Keratinocyte (primary cell): ENCODE measurements around the gene SMAD6. TPM values are rescaled to one million over a fixed set of nuclear protein-coding genes. Genes with fewer than 3 reads are reported as not detected.

ENCODE experiments used
- DNase-seq: peaks from one replicate; pipeline ENCODE4 v3.0.0-alpha.2; 2011; ENCODE audit warnings: low read depth, missing footprints, low spot score
- FAIRE-seq: peaks from 2 replicates; lab custom pipeline; 2011; peaks lifted over from hg19 to GRCh38; lab: Jason Lieb, UNC
- H2AFZ ChIP-seq: 2 replicates; pipeline ENCODE4 v1.6.0; 2012; ENCODE audit warnings: low read length, control low read depth, inconsistent platforms; ENCODE audit not compliant: control insufficient read depth
- H3K27ac ChIP-seq: 2 replicates; pipeline ENCODE4 v1.5.1; 2011; ENCODE audit warnings: low read length; ENCODE audit not compliant: control insufficient read depth, insufficient read depth
- H3K27me3 ChIP-seq: 3 replicates; pipeline ENCODE4 v1.6.0; 2011; ENCODE audit warnings: low read length; ENCODE audit not compliant: control insufficient read depth, insufficient read depth; ENCODE audit errors: extremely low read depth
- H3K36me3 ChIP-seq, 2 experiments: 2 replicates in 1 of 2; 3 replicates in 1 of 2; pipeline ENCODE4 v1.5.1; 2011; ENCODE audit warnings: low read length in 2 of 2, mild to moderate bottlenecking in 1 of 2; ENCODE audit not compliant: control insufficient read depth in 2 of 2, insufficient read depth in 2 of 2; ENCODE audit errors: extremely low read depth in 1 of 2
- H3K4me1 ChIP-seq: 3 replicates; pipeline ENCODE4 v1.5.1; 2011; ENCODE audit warnings: low read length; ENCODE audit not compliant: control insufficient read depth, insufficient read depth; ENCODE audit errors: extremely low read depth
- H3K4me2 ChIP-seq: 3 replicates; pipeline ENCODE4 v1.6.0; 2011; ENCODE audit warnings: low read depth, low read length; ENCODE audit not compliant: control insufficient read depth, insufficient read depth; ENCODE audit errors: extremely low read depth
- H3K4me3 ChIP-seq, 3 experiments: fragments of 200-600 bp in 1 of 3; sonication (generic) in 1 of 3; 2 replicates in 2 of 3; 3 replicates in 1 of 3; pipeline ENCODE4 v1.5.1; 2011 to 2016; ENCODE audit warnings: low read length in 3 of 3, mild to moderate bottlenecking in 3 of 3, control low read depth in 2 of 3, inconsistent platforms in 1 of 3, low read depth in 1 of 3, mixed read lengths in 1 of 3, mixed run types in 1 of 3, moderate library complexity in 1 of 3; ENCODE audit not compliant: control insufficient read depth in 2 of 3, insufficient read depth in 2 of 3; ENCODE audit errors: extremely low read depth in 1 of 3
- H3K79me2 ChIP-seq: 2 replicates; pipeline ENCODE4 v1.6.0; 2012; ENCODE audit warnings: low read length; ENCODE audit not compliant: control insufficient read depth, insufficient read depth
- H3K9ac ChIP-seq: 3 replicates; pipeline ENCODE4 v1.6.0; 2011; ENCODE audit warnings: low read length; ENCODE audit not compliant: control insufficient read depth, insufficient read depth; ENCODE audit errors: extremely low read depth
- H3K9me1 ChIP-seq: 3 replicates; pipeline ENCODE4 v1.6.0; 2011; ENCODE audit warnings: low read length; ENCODE audit not compliant: control insufficient read depth, insufficient read depth; ENCODE audit errors: extremely low read depth
- H3K9me3 ChIP-seq: 2 replicates; pipeline ENCODE4 v1.5.1; 2012; ENCODE audit warnings: low read depth, low read length; ENCODE audit not compliant: control insufficient read depth
- H4K20me1 ChIP-seq: 3 replicates; pipeline ENCODE4 v1.6.0; 2011; ENCODE audit warnings: low read length; ENCODE audit not compliant: control insufficient read depth, insufficient read depth; ENCODE audit errors: extremely low read depth
- EZH2 ChIP-seq: IDR thresholded peaks from one replicate; pipeline ENCODE4 v1.6.1; 2012; ENCODE audit warnings: inconsistent platforms, mild to moderate bottlenecking, low read length, moderate library complexity
- dilution Hi-C: fragments of 300-500 bp; cut with MboI; formaldehyde crosslinking; loops from one replicate; pipeline ENCODE4 v1.7.0; 2020; ENCODE audit warnings: low sequenced_read_pairs; ENCODE audit not compliant: extremely low pct_ligation_motif_present
- polyA plus RNA-seq, 5 experiments: library from polyadenylated mRNA; depleted of rRNA in 3 of 5; stranded (reverse) in 3 of 5; stranded (forward) in 1 of 5; unstranded in 1 of 5; fragments of >200 nt; gene quantifications; 1 replicate in 1 of 5; 2 replicates in 3 of 5; 3 replicates in 1 of 5; pipeline versions ENCODE4 v1.2.1 to v1.2.3, GENCODE V29; 2011 to 2012; ENCODE audit warnings: missing spikeins in 2 of 5, low read depth in 1 of 5, low replicate concordance in 1 of 5
- TF ChIP-seq, protein P1 (sequence below), 3 experiments: IDR thresholded peaks in 1 of 3; conservative IDR thresholded peaks in 1 of 3; optimal IDR thresholded peaks in 1 of 3; 2 replicates in 2 of 3; 3 replicates in 1 of 3; pipeline versions ENCODE3 to v1.5.1; 2011; ENCODE audit warnings: low read length in 3 of 3, mild to moderate bottlenecking in 3 of 3, moderate library complexity in 2 of 3, control low read depth in 1 of 3, inconsistent platforms in 1 of 3; ENCODE audit not compliant: insufficient read depth in 2 of 3; ENCODE audit errors: extremely low read depth in 1 of 3

SMAD6 gene
- polyA plus RNA-seq, 1 donor (not counting 4 experiments of a cell fraction or from before 2014, with no cell fraction given) = 0.03 TPM

DNA sequence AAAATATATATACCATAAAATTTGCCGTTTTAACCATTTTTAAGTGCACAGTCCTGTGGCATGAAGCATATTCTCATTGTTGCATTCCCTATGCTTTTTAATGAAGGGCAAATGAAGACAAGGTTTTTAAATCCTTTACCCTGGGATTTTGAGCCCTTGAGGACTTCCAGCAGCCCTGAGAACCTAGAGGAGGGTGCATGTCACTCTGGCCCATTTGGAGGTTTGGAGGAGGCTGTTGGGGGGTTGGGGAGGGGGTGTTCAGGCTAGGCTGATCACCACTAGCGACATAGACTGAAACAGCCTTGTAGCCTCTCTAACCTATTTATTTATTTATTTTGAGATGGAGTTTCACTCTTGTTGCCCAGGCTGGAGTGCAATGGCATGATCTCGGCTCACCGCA is 86.0 kb downstream of the SMAD6 start:
- DNase-seq (no peak), FAIRE-seq (no peak)
- H3K4me3 ChIP-seq = no peak overlapping the region
- no peak overlapping the region for H3K4me2 ChIP-seq
- H3K79me2 ChIP-seq = no peaks in the 10 kb centered on the region
- H3K36me3 ChIP-seq = no peaks in the 10 kb centered on the region
- H3K4me1 ChIP-seq = no peaks in the 10 kb centered on the region
- TF ChIP-seq, protein P1, sequence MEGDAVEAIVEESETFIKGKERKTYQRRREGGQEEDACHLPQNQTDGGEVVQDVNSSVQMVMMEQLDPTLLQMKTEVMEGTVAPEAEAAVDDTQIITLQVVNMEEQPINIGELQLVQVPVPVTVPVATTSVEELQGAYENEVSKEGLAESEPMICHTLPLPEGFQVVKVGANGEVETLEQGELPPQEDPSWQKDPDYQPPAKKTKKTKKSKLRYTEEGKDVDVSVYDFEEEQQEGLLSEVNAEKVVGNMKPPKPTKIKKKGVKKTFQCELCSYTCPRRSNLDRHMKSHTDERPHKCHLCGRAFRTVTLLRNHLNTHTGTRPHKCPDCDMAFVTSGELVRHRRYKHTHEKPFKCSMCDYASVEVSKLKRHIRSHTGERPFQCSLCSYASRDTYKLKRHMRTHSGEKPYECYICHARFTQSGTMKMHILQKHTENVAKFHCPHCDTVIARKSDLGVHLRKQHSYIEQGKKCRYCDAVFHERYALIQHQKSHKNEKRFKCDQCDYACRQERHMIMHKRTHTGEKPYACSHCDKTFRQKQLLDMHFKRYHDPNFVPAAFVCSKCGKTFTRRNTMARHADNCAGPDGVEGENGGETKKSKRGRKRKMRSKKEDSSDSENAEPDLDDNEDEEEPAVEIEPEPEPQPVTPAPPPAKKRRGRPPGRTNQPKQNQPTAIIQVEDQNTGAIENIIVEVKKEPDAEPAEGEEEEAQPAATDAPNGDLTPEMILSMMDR (optimal IDR thresholded peaks at IDR 0.05 in 1 of 3, IDR thresholded peaks at IDR 0.05 in 1 of 3, conservative IDR thresholded peaks at IDR 0.05 in 1 of 3; ENCODE audit: extremely low read depth in 1 of 3, insufficient read depth in 2 of 3, low read length in 3 of 3) = no peak
- H2AFZ ChIP-seq = no peak overlapping the region
- no peaks in the 10 kb centered on the region for H3K9me3 ChIP-seq
- no peak overlapping the region for H3K27ac ChIP-seq
- no peaks in the 10 kb centered on the region for H4K20me1 ChIP-seq
- peaks cover under 1% of the 10 kb centered on the region for H3K27me3 ChIP-seq
- H3K9me1 ChIP-seq = no peaks in the 10 kb centered on the region
- no peak overlapping the region for H3K9ac ChIP-seq
- dilution Hi-C loops = no loop called here

DNA sequence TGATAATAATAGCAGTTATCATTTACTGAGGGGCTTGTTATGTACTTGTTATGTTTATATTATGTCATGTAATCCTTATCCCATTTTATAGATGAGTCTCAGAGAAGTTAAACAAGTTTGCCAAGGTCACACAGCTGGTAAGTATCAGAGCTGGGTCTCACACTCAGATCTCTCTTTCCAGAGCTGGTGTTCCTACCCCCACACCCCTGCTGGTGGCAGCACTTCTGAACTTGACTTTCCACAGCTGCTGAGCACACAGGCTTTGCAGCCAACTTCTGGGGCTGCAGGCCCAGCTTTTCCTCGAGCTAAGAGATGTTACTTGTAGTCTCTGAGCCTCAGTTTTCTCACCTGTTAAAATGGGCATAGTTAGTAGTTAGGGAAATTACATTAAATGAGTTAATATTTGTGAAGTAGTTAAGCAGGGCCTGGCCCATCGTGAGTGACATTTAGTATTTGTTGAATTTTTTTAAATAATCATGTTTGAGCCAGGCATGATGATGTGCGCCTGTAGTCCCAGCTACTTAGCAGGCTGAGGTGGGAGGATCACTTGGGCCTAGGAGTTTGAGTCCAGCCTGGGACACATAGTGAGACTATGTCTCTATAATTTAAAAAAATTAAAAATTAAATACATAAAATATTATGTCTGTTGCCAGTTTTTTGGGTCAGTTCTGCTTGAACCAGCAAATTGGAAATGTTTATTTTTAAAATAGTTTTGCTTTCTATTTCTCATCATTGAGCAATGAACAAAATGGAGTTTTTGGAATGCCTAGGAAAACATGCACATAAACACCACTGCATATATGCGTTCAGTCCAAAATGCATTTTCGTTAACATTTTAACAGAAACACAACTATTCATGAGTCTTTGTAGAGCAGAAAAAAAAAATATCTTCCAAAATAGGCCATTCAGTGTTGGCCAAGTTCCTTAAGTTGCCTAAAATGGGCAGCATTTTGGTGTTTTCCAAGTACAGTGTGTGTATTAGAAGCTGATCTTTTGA is 87.3 kb downstream of the SMAD6 start:
- DNase-seq (no peak), FAIRE-seq (no peak)
- no peak overlapping the region for H3K9ac ChIP-seq
- H3K9me3 ChIP-seq = no peaks in the 10 kb centered on the region
- H3K27ac ChIP-seq = no peak overlapping the region
- H3K4me1 ChIP-seq = no peaks in the 10 kb centered on the region
- dilution Hi-C loops = loop anchor here (5.0 kb wide), 1 partner anchor 77 kb away; no protein-coding TSS in a partner anchor
- H4K20me1 ChIP-seq = no peaks in the 10 kb centered on the region
- H3K4me2 ChIP-seq = no peak overlapping the region
- H3K9me1 ChIP-seq = no peaks in the 10 kb centered on the region
- no peak overlapping the region for H2AFZ ChIP-seq
- H3K4me3 ChIP-seq = no peak overlapping the region
- H3K36me3 ChIP-seq = no peaks in the 10 kb centered on the region
- H3K79me2 ChIP-seq = no peaks in the 10 kb centered on the region
- TF ChIP-seq, protein P1 (optimal IDR thresholded peaks at IDR 0.05 in 1 of 3, IDR thresholded peaks at IDR 0.05 in 1 of 3, conservative IDR thresholded peaks at IDR 0.05 in 1 of 3; ENCODE audit: extremely low read depth in 1 of 3, insufficient read depth in 2 of 3, low read length in 3 of 3) = peak; percentile 61 to 72 (median 69)
- no peak for TF ChIP-seq EZH2
- H3K27me3 ChIP-seq = no peaks in the 10 kb centered on the region
